ENCODE data around the gene ZNF219. TPM values are rescaled to one million over a fixed set of nuclear protein-coding genes. Genes with fewer than 3 reads are reported as not detected.

The ZNF219 gene
- total RNA-seq, 1 experiment from 2014 or later, result 19.9 TPM

DNA sequence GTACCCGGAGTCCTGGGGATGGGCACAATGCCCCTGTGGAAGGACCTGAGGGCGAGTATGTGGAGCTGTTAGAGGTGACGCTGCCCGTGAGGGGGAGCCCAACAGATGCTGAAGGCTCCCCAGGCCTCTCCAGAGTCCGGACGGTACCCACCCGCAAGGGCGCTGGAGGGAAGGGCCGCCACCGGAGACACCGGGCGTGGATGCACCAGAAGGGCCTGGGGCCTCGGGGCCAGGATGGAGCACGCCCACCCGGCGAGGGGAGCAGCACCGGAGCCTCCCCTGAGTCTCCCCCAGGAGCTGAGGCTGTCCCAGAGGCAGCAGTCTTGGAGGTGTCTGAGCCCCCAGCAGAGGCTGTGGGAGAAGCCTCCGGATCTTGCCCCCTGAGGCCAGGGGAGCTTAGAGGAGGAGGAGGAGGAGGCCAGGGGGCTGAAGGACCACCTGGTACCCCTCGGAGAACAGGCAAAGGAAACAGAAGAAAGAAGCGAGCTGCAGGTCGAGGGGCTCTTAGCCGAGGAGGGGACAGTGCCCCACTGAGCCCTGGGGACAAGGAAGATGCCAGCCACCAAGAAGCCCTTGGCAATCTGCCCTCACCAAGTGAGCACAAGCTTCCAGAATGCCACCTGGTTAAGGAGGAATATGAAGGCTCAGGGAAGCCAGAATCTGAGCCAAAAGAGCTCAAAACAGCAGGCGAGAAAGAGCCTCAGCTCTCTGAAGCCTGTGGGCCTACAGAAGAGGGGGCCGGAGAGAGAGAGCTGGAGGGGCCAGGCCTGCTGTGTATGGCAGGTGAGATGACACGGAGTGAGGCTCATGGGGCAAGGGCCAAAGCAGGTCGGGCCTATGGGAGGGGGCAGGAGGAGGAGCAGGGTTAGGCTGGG lies 23.8 kb downstream of the ZNF219 start:
- H3K9me3 ChIP-seq (ENCODE audit: control insufficient read depth, insufficient read depth, low read depth, low read length), result no peaks in the 10 kb centered on the region
- no peaks in the 10 kb centered on the region for H3K36me3 ChIP-seq (ENCODE audit: control insufficient read depth, insufficient read depth, low read length)
- POLR2A ChIA-PET, result no interaction called here
- TF ChIP-seq, protein P1, sequence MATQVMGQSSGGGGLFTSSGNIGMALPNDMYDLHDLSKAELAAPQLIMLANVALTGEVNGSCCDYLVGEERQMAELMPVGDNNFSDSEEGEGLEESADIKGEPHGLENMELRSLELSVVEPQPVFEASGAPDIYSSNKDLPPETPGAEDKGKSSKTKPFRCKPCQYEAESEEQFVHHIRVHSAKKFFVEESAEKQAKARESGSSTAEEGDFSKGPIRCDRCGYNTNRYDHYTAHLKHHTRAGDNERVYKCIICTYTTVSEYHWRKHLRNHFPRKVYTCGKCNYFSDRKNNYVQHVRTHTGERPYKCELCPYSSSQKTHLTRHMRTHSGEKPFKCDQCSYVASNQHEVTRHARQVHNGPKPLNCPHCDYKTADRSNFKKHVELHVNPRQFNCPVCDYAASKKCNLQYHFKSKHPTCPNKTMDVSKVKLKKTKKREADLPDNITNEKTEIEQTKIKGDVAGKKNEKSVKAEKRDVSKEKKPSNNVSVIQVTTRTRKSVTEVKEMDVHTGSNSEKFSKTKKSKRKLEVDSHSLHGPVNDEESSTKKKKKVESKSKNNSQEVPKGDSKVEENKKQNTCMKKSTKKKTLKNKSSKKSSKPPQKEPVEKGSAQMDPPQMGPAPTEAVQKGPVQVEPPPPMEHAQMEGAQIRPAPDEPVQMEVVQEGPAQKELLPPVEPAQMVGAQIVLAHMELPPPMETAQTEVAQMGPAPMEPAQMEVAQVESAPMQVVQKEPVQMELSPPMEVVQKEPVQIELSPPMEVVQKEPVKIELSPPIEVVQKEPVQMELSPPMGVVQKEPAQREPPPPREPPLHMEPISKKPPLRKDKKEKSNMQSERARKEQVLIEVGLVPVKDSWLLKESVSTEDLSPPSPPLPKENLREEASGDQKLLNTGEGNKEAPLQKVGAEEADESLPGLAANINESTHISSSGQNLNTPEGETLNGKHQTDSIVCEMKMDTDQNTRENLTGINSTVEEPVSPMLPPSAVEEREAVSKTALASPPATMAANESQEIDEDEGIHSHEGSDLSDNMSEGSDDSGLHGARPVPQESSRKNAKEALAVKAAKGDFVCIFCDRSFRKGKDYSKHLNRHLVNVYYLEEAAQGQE (IDR thresholded peaks at IDR 0.05; ENCODE audit: insufficient read depth in 1 of 2, low read depth in 2 of 2, low read length in 1 of 2), result no peak
- no peak for DNase-seq (ENCODE audit: low read depth, low spot score)
- BruUV-seq (replicated peaks), result no TSS peak
- no peak overlapping the region for H3K4me3 ChIP-seq (ENCODE audit: low read depth in 2 of 2, low read length in 2 of 2)
- no peak for ATAC-seq
- intact Hi-C loops (cut with micrococcal nuclease; ENCODE audit: unreplicated experiment) (no loop called here), in situ Hi-C loops (cut with HindIII; ENCODE audit: low pct_unique_long_range_greater_than_20kb, low sequenced_read_pairs) (no loop called here)
- peaks cover 5% of the 10 kb centered on the region for H3K4me1 ChIP-seq (ENCODE audit: control insufficient read depth, insufficient read depth, low read length)
- H3K27ac ChIP-seq (ENCODE audit: low read length), result no peak overlapping the region
- H3K27me3 ChIP-seq (ENCODE audit: control insufficient read depth, insufficient read depth, low read length), result no peaks in the 10 kb centered on the region
- CTCF ChIA-PET, result no interaction called here

DNA sequence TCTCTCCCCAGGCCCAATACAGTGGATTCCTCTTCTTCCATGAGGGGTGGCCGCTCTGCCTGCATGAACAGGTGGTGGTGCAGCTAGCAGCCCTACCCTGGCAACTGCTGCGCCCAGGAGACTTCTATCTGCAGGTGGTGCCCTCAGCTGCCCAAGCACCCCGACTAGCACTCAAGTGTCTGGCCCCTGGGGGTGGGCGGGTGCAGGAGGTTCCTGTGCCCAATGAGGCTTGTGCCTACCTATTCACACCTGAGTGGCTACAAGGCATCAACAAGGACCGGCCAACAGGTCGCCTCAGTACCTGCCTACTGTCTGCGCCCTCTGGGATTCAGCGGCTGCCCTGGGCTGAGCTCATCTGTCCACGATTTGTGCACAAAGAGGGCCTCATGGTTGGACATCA lies 24.5 kb downstream of the ZNF219 start:
- Histone ChIP-seq H3K27ac (ENCODE audit: low read length) (no peak overlapping the region), H3K4me1 (ENCODE audit: control insufficient read depth, insufficient read depth, low read length) (peaks cover 7% of the 10 kb centered on the region), H3K4me3 (ENCODE audit: low read depth in 2 of 2, low read length in 2 of 2) (no peak overlapping the region), H3K9me3 (ENCODE audit: control insufficient read depth, insufficient read depth, low read depth, low read length) (no peaks in the 10 kb centered on the region), H3K36me3 (ENCODE audit: control insufficient read depth, insufficient read depth, low read length) (no peaks in the 10 kb centered on the region), H3K27me3 (ENCODE audit: control insufficient read depth, insufficient read depth, low read length) (no peaks in the 10 kb centered on the region)
- ATAC-seq (no peak), DNase-seq (ENCODE audit: low read depth, low spot score) (no peak)
- in situ Hi-C loops (cut with HindIII; ENCODE audit: low pct_unique_long_range_greater_than_20kb, low sequenced_read_pairs), result no loop called here
- ChIA-PET CTCF (interaction anchor here (0.6 kb wide), 1 partner anchor 57 kb away, joined by 6 read pairs; no protein-coding TSS in a partner anchor), POLR2A (no interaction called here)
- TF ChIP-seq TCF7L2 (IDR thresholded peaks at IDR 0.05; ENCODE audit: low read depth, low read length), result no peak
- TF ChIP-seq, protein P1 (IDR thresholded peaks at IDR 0.05; ENCODE audit: insufficient read depth in 1 of 2, low read depth in 2 of 2, low read length in 1 of 2), result no peak
- TF ChIP-seq, protein P2, sequence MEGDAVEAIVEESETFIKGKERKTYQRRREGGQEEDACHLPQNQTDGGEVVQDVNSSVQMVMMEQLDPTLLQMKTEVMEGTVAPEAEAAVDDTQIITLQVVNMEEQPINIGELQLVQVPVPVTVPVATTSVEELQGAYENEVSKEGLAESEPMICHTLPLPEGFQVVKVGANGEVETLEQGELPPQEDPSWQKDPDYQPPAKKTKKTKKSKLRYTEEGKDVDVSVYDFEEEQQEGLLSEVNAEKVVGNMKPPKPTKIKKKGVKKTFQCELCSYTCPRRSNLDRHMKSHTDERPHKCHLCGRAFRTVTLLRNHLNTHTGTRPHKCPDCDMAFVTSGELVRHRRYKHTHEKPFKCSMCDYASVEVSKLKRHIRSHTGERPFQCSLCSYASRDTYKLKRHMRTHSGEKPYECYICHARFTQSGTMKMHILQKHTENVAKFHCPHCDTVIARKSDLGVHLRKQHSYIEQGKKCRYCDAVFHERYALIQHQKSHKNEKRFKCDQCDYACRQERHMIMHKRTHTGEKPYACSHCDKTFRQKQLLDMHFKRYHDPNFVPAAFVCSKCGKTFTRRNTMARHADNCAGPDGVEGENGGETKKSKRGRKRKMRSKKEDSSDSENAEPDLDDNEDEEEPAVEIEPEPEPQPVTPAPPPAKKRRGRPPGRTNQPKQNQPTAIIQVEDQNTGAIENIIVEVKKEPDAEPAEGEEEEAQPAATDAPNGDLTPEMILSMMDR (IDR thresholded peaks at IDR 0.05), result no peak
- no peak for TF ChIP-seq SIN3A (IDR thresholded peaks at IDR 0.05; ENCODE audit: borderline replicate concordance, insufficient read depth, low read depth, low read length)
- no peak for TF ChIP-seq POLR2AphosphoS5 (IDR thresholded peaks at IDR 0.05; ENCODE audit: low read depth, low read length)
- intact Hi-C loops (cut with micrococcal nuclease; ENCODE audit: unreplicated experiment), result no loop called here
- BruUV-seq (replicated peaks), result no TSS peak

All from Panc1 (cell line).